Measurements from ENCODE around the gene RMP24.
"Not testable (repeated sequence)": the region's sequence is repeated elsewhere in the genome, so short reads cannot be mapped to it uniquely, and the experiment has no call there.

RMP24 gene

GRCh38 chr18:35967866-35968265 is 4.6 kb upstream of the RMP24 start:
- DNase-seq (ENCODE audit: extremely low read depth, low read depth), result not testable (repeated sequence)

GRCh38 chr18:35968278-35968880 is 4.1 kb upstream of the RMP24 start:
- DNase-seq (ENCODE audit: extremely low read depth, low read depth), result no peak

- DNase-seq (ENCODE audit: extremely low read depth, low read depth), result no peak
Measured at GRCh38 chr18:35969676-35970075, 2.8 kb upstream of the RMP24 start.

- DNase-seq (ENCODE audit: extremely low read depth, low read depth), result peak; percentile 3
Measured at GRCh38 chr18:35971661-35972196, 750 bp upstream of the RMP24 start.

GRCh38 chr18:35973650-35974049 is 1.2 kb downstream of the RMP24 start:
- no peak for DNase-seq (ENCODE audit: extremely low read depth, low read depth)

GRCh38 chr18:35974181-35974580 is 1.7 kb downstream of the RMP24 start:
- no peak for DNase-seq (ENCODE audit: extremely low read depth, low read depth)

- DNase-seq (ENCODE audit: extremely low read depth, low read depth), result no peak
Measured at GRCh38 chr18:35979112-35979511, 6.6 kb downstream of the RMP24 start.

- no peak for DNase-seq (ENCODE audit: extremely low read depth, low read depth)
Measured at GRCh38 chr18:35982409-35983114, 10.1 kb downstream of the RMP24 start.

- no peak for DNase-seq (ENCODE audit: extremely low read depth, low read depth)
Measured at GRCh38 chr18:35983147-35983546, 10.7 kb downstream of the RMP24 start.

GRCh38 chr18:35983818-35984217 is 11.3 kb downstream of the RMP24 start:
- DNase-seq (ENCODE audit: extremely low read depth, low read depth), result no peak

GRCh38 chr18:35991696-35992095 is 19.2 kb downstream of the RMP24 start:
- no peak for DNase-seq (ENCODE audit: extremely low read depth, low read depth)

- no peak for DNase-seq (ENCODE audit: extremely low read depth, low read depth)
Measured at GRCh38 chr18:35993013-35993412, 20.5 kb downstream of the RMP24 start.

GRCh38 chr18:35998967-35999366 is 26.5 kb downstream of the RMP24 start:
- no peak for DNase-seq (ENCODE audit: extremely low read depth, low read depth)

GRCh38 chr18:35999925-36000324 is 27.4 kb downstream of the RMP24 start:
- DNase-seq (ENCODE audit: extremely low read depth, low read depth), result no peak

GRCh38 chr18:36006997-36007396 is 34.5 kb downstream of the RMP24 start:
- no peak for DNase-seq (ENCODE audit: extremely low read depth, low read depth)

GRCh38 chr18:36009214-36009613 is 36.7 kb downstream of the RMP24 start:
- no peak for DNase-seq (ENCODE audit: extremely low read depth, low read depth)

- no peak for DNase-seq (ENCODE audit: extremely low read depth, low read depth)
Measured at GRCh38 chr18:36012891-36013290, 40.4 kb downstream of the RMP24 start.

GRCh38 chr18:36015629-36016028 is 43.1 kb downstream of the RMP24 start:
- no peak for DNase-seq (ENCODE audit: extremely low read depth, low read depth)

- no peak for DNase-seq (ENCODE audit: extremely low read depth, low read depth)
Measured at GRCh38 chr18:36017232-36017631, 44.8 kb downstream of the RMP24 start.

GRCh38 chr18:36020174-36020711 is 47.8 kb downstream of the RMP24 start:
- DNase-seq (ENCODE audit: extremely low read depth, low read depth), result no peak

GRCh38 chr18:36023336-36023735 is 50.9 kb downstream of the RMP24 start:
- DNase-seq (ENCODE audit: extremely low read depth, low read depth), result no peak

GRCh38 chr18:36024241-36024640 is 51.8 kb downstream of the RMP24 start:
- DNase-seq (ENCODE audit: extremely low read depth, low read depth), result not testable (repeated sequence)
